ENCODE data around the gene ULK1. TPM values are rescaled to one million over a fixed set of nuclear protein-coding genes. Genes with fewer than 3 reads are reported as not detected.
"Not testable (repeated sequence)": the region's sequence is repeated elsewhere in the genome, so short reads cannot be mapped to it uniquely, and the experiment has no call there.

The ULK1 gene
- total and polyA plus RNA-seq, 2 experiments from 2014 or later: 4.0 to 6.9 TPM

- in situ Hi-C loops (cut with MboI): no loop called here
- H3K4me1 ChIP-seq (ENCODE audit: insufficient read depth): peaks cover 9% of the 10 kb centered on the region; the same call in 1 of the 2 replicates
- H3F3A ChIP-seq (ENCODE audit: insufficient read depth): peaks cover 31% of the 10 kb centered on the region
- H3K79me2 ChIP-seq (ENCODE audit: insufficient read depth): peaks cover 44% of the 10 kb centered on the region
- H3K9me3 ChIP-seq (ENCODE audit: low read depth): no peaks in the 10 kb centered on the region
- H3K4me3 ChIP-seq: peak within 1 kb of the TSS; percentile 89
- peak; percentile 99 for DNase-seq
- H2AFZ ChIP-seq: peak within 1 kb of the TSS; percentile 76
- no peaks in the 10 kb centered on the region for H3K27me3 ChIP-seq (replicated peaks; ENCODE audit: insufficient read depth)
- no peaks in the 10 kb centered on the region for H4K20me1 ChIP-seq (ENCODE audit: insufficient read depth)
- peak within 1 kb of the TSS; percentile 88 for H3K9ac ChIP-seq
- 1 to 3% methylated on average over 58 to 70 of the region's 97 CpGs for WGBS, 2 experiments (ENCODE audit: low coverage in 1 of 2, low lambda C conversion rate in 2 of 2, missing lambda C conversion rate in 2 of 2)
- H3K27ac ChIP-seq: peak within 1 kb of the TSS; percentile 64
- no peaks in the 10 kb centered on the region for H3K9me2 ChIP-seq (ENCODE audit: insufficient read depth)
- peak within 1 kb of the TSS; percentile 78 for H3K4me2 ChIP-seq (ENCODE audit: unreplicated experiment)
- TF ChIP-seq EZH2phosphoT487 (IDR thresholded peaks at IDR 0.05; ENCODE audit: insufficient read depth, low read depth) (no peak), EZH2 (IDR thresholded peaks at IDR 0.05; ENCODE audit: insufficient read depth, poor library complexity, severe bottlenecking) (no peak)
- no peaks in the 10 kb centered on the region for H3K36me3 ChIP-seq (ENCODE audit: low read depth)
Observed at GRCh38 chr12:131949431-131950181, 55.2 kb downstream of the ULK1 start, which contains the start of gene EP400. Gene EP400, plus strand, starts transcription at chr12:131949942. Its CDS starts 10,678 bp downstream, at chr12:131960620.

DNA sequence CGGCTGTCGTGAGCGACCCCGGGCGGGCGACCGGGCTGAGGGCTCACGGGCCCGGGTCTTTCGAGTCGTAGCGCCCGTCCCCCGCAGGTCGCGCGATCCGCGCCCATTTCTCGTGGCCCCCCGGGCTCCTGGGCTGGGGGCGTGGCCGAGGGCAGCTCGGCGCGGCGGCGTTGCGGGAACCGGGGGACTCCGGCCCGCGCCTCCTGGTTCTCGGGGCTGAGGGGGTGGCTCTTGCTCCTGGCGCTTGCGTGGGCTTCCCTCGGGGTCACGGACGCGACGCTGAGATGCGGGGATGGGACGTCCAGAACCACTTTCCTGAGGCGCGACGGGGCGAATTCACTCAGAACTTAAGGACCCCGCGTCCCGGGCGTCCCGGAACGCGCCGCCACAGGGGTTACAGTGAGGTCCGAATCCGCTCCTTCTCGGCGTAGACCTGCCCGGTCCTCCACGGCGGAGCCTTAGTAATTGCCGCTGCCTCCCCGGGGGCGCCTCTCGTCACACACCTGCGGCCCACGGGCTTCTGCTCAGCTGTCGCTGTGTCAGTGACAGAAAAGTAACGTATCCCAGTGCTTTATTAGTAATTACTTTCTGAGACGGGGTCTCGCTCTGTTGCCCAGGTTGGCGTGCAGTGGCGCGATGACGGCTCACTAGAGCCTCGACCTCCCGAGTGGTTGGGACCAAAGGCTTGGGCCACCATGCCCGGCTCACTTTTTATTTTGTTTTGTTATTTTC, 55.9 kb downstream of the ULK1 start:
- Histone ChIP-seq H3K36me3 (ENCODE audit: low read depth) (no peaks in the 10 kb centered on the region), H4K20me1 (ENCODE audit: insufficient read depth) (no peaks in the 10 kb centered on the region), H3K79me2 (ENCODE audit: insufficient read depth) (peaks cover 52% of the 10 kb centered on the region), H3K27me3 (replicated peaks; ENCODE audit: insufficient read depth) (no peaks in the 10 kb centered on the region), H3K9ac (peak overlapping the region; percentile 88), H3K27ac (peak overlapping the region; percentile 42), H2AFZ (peak overlapping the region; percentile 73), H3K9me3 (ENCODE audit: low read depth) (no peaks in the 10 kb centered on the region), H3K4me2 (ENCODE audit: unreplicated experiment) (peak overlapping the region; percentile 78), H3K4me1 (ENCODE audit: insufficient read depth) (peaks cover 9% of the 10 kb centered on the region; the same call in 1 of the 2 replicates), H3K9me2 (ENCODE audit: insufficient read depth) (no peaks in the 10 kb centered on the region), H3F3A (ENCODE audit: insufficient read depth) (peaks cover 31% of the 10 kb centered on the region), H3K4me3 (peak overlapping the region; percentile 89)
- in situ Hi-C loops (cut with MboI): no loop called here
- TF ChIP-seq EZH2 (IDR thresholded peaks at IDR 0.05; ENCODE audit: insufficient read depth, poor library complexity, severe bottlenecking): no peak
- no peak for TF ChIP-seq EZH2phosphoT487 (IDR thresholded peaks at IDR 0.05; ENCODE audit: insufficient read depth, low read depth)
- peak; percentile 61 for DNase-seq
- 1% methylated on average over 39 to 55 of the region's 79 CpGs for WGBS, 2 experiments (ENCODE audit: low coverage in 1 of 2, low lambda C conversion rate in 2 of 2, missing lambda C conversion rate in 2 of 2)

- H3K9ac ChIP-seq; H3K27me3 ChIP-seq (replicated peaks; ENCODE audit: insufficient read depth); H4K20me1 ChIP-seq (ENCODE audit: insufficient read depth); H3K27ac ChIP-seq; H2AFZ ChIP-seq; in situ Hi-C loops (cut with MboI); H3K4me3 ChIP-seq; H3K4me2 ChIP-seq (ENCODE audit: unreplicated experiment); H3K36me3 ChIP-seq (ENCODE audit: low read depth); H3K9me3 ChIP-seq (ENCODE audit: low read depth); DNase-seq; H3K9me2 ChIP-seq (ENCODE audit: insufficient read depth): not testable (repeated sequence)
- Histone ChIP-seq H3K4me1 (ENCODE audit: insufficient read depth) (peaks cover 17% of the 10 kb centered on the region), H3K79me2 (ENCODE audit: insufficient read depth) (peaks cover 87% of the 10 kb centered on the region), H3F3A (ENCODE audit: insufficient read depth) (peaks cover 15% of the 10 kb centered on the region)
- WGBS, 2 experiments (ENCODE audit: low coverage in 1 of 2, low lambda C conversion rate in 2 of 2, missing lambda C conversion rate in 2 of 2): 96 to 98% methylated on average over 9 of the region's 9 CpGs
Observed at GRCh38 chr12:131953810-131954209, 59.4 kb downstream of the ULK1 start.

DNA sequence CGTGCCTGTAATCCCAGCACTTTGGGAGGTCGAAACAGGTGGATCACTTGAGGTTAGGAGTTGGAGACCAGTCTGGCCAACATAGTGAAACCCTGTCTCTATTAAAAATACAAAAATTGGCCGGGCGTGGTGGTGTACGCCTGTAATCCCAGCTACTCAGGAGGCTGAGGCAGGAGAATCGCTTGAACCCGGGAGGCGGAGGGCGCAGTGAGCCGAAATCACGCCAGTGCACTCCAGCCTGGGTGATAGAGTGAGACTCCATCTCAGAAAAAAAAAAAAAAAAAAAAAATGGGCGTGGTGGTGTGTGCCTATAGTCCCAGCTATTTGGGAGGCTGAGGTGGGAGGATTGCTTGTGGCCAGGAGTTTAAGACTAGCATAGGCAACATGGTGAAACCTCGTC, 60.0 kb downstream of the ULK1 start:
- H3K27ac ChIP-seq; H3K36me3 ChIP-seq (ENCODE audit: low read depth); in situ Hi-C loops (cut with MboI); H3K27me3 ChIP-seq (replicated peaks; ENCODE audit: insufficient read depth); DNase-seq; H3F3A ChIP-seq (ENCODE audit: insufficient read depth); H3K4me3 ChIP-seq; H3K4me2 ChIP-seq (ENCODE audit: unreplicated experiment); H4K20me1 ChIP-seq (ENCODE audit: insufficient read depth); H2AFZ ChIP-seq; H3K9me2 ChIP-seq (ENCODE audit: insufficient read depth); H3K9me3 ChIP-seq (ENCODE audit: low read depth); H3K9ac ChIP-seq: not testable (repeated sequence)
- H3K79me2 ChIP-seq (ENCODE audit: insufficient read depth): peaks cover 93% of the 10 kb centered on the region
- 92 to 95% methylated on average over 11 to 13 of the region's 13 CpGs for WGBS, 2 experiments (ENCODE audit: low coverage in 1 of 2, low lambda C conversion rate in 2 of 2, missing lambda C conversion rate in 2 of 2)
- H3K4me1 ChIP-seq (ENCODE audit: insufficient read depth): peaks cover 17% of the 10 kb centered on the region

Measured in GM23248 (cell line).